Measurements from ENCODE around the gene CHP2.
"Not testable (repeated sequence)": the region's sequence is repeated elsewhere in the genome, so short reads cannot be mapped to it uniquely, and the experiment has no call there.

Gene CHP2

GRCh38 chr16:23748630-23749029 is 6.2 kb upstream of the CHP2 start:
- DNase-seq, result no peak

GRCh38 chr16:23751053-23751452 is 3.8 kb upstream of the CHP2 start:
- DNase-seq, result not testable (repeated sequence)

- DNase-seq, result no peak
These were observed 775 bp upstream of the CHP2 start for GRCh38 chr16:23753908-23754593.

- no peak for DNase-seq
These were observed 621 bp downstream of the CHP2 start for GRCh38 chr16:23755484-23755809.

- DNase-seq, result no peak
These were observed 2.3 kb downstream of the CHP2 start for GRCh38 chr16:23757116-23757515.

- no peak for DNase-seq
These were observed 3.3 kb downstream of the CHP2 start for GRCh38 chr16:23757937-23758619.

GRCh38 chr16:23765933-23766332 is 11.1 kb downstream of the CHP2 start:
- no peak for DNase-seq

- no peak for DNase-seq
These were observed 13.8 kb downstream of the CHP2 start for GRCh38 chr16:23768581-23768980.

GRCh38 chr16:23771027-23771426 is 16.2 kb downstream of the CHP2 start:
- no peak for DNase-seq

GRCh38 chr16:23771642-23772041 is 16.8 kb downstream of the CHP2 start:
- no peak for DNase-seq

- no peak for DNase-seq
These were observed 18.5 kb downstream of the CHP2 start for GRCh38 chr16:23773339-23773738.

GRCh38 chr16:23781176-23781575 is 26.4 kb downstream of the CHP2 start:
- no peak for DNase-seq

GRCh38 chr16:23784811-23785447 is 30.1 kb downstream of the CHP2 start:
- no peak for DNase-seq

GRCh38 chr16:23785842-23786241 is 31.0 kb downstream of the CHP2 start:
- DNase-seq, result no peak

- no peak for DNase-seq
These were observed 32.2 kb downstream of the CHP2 start for GRCh38 chr16:23786964-23787561.

GRCh38 chr16:23788685-23789084 is 33.9 kb downstream of the CHP2 start:
- no peak for DNase-seq

GRCh38 chr16:23795378-23795777 is 40.6 kb downstream of the CHP2 start:
- no peak for DNase-seq

GRCh38 chr16:23796941-23797340 is 42.1 kb downstream of the CHP2 start:
- no peak for DNase-seq

- DNase-seq, result peak; percentile 13
These were observed 46.6 kb downstream of the CHP2 start for GRCh38 chr16:23801378-23801777.

GRCh38 chr16:23802776-23803175 is 48.0 kb downstream of the CHP2 start:
- no peak for DNase-seq

GRCh38 chr16:23803591-23804123 is 48.8 kb downstream of the CHP2 start:
- no peak for DNase-seq

GRCh38 chr16:23807028-23807427 is 52.2 kb downstream of the CHP2 start:
- no peak for DNase-seq

All from NCI-H187 (cell line).